T1000 (cell line): Measurements from ENCODE around the gene APEX2.
"Not testable (repeated sequence)": the region's sequence is repeated elsewhere in the genome, so short reads cannot be mapped to it uniquely, and the experiment has no call there.

Source experiments
- DNase-seq: peaks from one replicate; lab custom pipeline; 2025; ENCODE audit warnings: mixed read lengths; lab: John Stamatoyannopoulos, UW

APEX2 gene

DNA sequence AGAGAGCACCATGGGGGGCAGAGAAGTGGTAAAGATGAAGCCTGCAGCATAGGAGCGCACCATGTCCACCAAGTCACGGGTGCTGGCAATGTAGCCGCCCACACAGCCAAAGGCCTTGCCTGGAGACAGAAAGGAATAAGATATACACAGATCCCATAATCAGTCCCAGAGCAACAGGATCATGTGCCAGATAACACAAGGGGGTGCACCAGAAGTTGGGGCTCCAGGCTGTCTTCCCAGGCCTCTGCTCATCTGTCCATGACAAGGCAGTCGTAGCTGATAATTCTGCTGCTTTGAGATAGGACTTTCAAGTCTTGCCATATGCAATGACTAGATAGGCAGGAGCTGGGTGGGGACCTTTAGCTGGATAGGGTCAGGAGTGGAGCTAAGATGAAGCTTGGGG, 14.7 kb downstream of the APEX2 start:
- no peak for DNase-seq

DNA sequence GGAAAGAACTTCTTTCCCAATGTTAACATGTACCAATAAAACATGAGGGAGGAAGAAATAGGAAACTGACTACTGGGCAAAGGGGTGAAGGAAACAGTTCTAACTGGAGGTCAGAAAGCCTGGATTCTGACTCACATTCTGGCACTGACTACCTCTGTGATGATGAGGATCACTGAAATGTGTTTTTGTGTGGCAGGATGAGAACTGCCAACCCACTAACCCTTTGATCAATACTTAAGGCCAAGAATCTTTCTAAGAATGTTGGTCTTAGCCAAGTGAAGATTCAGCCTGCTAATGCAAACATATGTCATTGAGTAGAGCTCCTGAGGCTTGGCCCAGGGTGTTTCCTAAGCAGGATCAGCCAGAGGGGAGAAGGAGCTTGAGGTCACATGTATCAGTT, 26.0 kb downstream of the APEX2 start:
- no peak for DNase-seq

DNA sequence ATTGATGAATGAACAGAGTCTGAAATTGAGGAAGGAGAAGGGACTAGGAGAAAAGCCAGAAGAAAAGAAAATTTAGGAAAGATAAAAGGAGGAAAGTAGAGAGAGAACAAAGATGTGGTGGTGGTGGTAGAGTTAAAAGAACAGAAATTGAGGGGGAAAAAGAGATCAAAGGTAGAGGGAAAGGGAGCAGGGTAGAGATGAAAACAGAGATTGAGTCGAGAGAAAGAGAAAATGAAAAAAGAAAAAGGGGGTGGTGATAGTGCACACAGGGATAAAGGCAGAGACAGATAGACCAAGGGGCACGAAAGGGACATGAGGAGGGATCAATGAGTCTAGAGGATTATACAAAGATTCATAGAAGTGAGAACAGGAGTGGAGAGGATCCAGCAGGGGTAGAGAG, 26.7 kb downstream of the APEX2 start:
- no peak for DNase-seq

DNA sequence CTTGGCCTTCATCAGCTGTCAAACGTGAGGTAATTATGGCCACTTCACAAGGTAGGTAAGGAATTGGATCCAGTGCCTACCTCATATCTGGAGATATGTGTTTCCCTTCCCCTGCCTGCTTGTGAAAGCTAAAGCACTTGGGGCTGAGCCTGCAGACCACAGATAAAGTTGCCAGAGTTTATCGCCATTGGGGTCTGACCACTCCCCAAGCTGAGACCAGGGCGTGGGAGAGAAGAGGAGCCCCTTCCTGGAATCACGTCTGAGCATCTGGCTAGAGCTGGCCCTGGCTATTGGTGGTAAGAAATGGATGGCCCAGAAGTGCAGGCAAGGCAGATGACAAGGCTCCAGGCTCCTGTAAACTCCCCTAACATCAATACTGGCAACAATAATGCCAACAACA, 27.9 kb downstream of the APEX2 start:
- DNase-seq, result no peak

DNA sequence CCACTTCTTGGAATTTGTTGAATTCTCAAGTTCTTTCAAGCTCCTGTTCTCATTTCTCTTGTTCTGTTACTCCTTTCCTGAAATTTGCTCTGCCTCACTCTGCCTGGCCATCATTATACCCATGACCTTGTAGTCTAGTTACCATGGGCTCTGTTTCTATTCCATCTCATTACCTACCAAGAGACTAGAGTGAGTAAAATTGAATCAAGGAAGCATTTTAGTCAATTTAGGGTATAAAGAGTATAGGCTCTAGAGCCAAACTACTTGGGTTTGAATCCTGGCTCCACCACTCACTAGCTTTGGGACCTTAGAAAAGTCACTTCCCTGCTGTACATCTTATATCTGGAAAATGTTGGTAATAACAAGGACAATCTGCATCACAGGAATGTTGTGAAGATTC, 28.4 kb downstream of the APEX2 start:
- no peak for DNase-seq

DNA sequence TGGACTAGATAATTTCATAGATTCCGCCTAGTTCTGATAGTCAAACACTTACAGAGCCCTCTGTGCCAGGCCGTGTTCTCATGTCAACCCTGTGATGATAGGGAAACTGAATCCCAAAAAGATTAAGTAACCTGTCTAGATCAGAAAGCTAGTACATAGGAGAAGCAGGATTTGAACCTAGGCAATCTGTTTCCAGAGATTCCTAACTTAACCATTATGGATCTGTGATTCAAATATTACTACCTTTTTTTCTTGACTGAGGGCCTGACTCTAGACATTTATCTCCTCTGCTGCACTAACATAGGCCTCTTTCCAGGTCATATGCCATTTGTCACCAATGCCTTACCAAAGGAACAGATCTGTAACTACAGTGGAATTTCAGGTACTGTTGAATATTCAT, 29.1 kb downstream of the APEX2 start:
- no peak for DNase-seq

DNA sequence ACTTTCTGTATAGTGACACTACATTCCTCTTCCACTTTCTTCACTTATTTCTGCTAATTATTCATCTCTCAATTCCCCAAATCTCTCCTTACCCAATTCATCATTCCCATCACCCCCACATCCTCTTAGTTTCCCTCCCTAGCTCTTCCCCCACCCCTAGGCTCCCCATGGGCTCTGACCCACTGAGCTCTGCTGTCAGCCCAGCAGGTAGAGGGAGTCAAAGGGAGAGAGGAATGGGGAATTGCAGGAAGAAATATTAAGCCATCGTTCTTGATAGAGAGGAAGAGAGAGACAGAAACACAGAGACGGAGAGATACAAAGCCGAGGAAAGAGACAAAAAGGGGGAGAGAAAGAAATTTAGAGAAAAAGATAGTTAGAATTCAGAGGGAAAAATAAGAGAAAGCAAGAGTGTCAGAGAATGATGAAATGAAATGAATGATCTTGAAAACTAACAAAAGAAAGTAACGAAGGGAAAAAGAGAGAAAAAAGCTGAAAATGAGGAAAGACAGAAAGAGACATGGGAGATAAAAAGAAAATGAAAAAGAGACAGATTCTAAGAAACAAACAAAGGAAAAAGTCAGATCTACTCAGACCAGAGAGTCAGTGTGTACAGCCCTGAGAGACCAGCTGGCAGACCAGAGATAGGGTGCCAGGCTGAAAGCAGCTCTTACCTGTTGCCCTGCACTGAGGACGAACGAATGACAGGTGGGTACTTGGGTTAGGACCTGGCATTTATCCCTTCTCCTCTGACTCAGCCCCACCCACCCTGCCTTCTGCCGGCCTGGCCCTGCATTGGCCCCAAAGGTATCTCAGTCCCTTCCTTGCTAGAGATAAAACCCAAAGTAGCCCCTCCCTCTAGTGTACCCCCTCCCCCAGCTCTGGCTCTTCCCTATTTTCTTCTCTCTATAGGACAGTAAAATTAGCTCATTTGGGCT, 30.4 kb downstream of the APEX2 start, which contains the start of gene ALAS2:
TSS of gene ALAS2 (minus strand) at position 707 of the 935 bp plus-strand sequence. CDS start 4,977 bp downstream, outside the sequence.
- no peak for DNase-seq

DNA sequence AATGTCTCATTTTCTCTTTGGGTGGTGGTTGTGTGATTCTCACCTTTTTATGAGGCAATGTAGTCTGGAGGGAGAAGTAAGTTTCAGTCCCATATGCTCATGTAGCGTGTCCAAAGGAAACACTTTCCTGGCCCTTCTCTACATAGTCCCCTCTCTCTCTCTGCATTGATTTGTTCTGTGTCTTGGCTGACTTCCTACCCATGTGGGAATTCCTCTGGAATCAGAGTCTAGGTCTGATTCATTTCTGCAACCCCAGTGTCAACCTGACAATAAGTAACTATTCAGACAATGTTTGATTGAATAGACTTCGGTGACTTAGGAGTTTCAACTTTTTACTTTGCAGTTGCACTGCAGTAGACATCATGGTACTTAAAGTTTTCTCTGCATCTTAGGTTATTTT, 33.3 kb downstream of the APEX2 start:
- no peak for DNase-seq

DNA sequence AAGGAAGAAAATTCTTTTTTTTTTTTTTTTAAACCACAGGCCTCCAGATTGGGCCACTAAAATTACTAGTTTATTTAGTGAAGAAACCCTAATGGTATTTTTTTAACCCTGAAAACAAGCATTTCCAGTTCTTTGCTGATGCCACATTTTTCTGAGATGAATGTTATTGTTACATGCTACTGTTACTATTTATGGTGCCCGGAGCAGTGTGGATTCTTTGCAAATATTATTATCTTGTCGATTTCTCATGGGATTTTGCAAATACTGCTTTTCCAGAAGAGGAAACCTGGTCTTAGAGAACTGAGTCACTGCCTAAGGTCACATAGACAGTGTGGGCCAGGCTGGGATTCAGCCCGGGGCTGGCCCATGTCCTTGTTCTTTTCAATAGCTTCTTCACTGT, 39.3 kb downstream of the APEX2 start:
- no peak for DNase-seq

DNA sequence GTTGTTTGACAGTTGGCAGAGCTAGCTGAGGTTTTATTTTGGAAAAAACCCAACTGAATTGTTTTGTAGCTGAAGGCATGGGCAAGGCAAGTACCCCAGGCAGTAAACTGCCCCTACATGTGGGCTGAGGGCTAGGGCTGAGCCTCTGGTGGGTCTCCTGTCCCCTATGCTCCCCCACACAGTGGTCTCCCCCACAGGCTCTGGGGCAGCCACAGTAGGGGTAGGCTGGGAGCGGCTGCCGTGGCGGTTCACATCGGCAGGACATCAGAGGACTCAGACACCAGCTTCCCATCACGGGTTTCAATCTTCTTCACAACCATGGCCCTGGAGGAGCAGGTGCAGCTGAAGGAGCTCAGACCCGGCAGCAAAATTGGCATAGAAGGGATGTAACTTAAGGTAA, 41.4 kb downstream of the APEX2 start:
- DNase-seq, result no peak

DNA sequence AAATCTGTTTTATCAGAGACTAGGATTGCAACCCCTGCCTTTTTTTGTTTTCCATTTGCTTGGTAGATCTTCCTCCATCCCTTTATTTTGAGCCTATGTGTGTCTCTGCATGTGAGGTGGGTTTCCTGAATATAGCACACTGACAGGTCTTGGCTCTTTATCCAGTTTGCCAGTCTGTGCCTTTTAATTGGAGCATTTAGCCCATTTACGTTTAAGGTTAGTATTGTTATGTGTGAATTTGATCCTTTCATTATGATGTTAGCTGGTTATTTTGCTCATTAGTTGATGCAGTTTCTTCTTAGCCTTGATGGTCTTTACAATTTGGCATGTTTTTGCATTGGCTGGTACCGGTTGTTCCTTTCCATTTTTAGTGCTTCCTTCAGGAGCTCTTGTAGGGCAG, 50.4 kb downstream of the APEX2 start:
- not testable (repeated sequence) for DNase-seq

DNA sequence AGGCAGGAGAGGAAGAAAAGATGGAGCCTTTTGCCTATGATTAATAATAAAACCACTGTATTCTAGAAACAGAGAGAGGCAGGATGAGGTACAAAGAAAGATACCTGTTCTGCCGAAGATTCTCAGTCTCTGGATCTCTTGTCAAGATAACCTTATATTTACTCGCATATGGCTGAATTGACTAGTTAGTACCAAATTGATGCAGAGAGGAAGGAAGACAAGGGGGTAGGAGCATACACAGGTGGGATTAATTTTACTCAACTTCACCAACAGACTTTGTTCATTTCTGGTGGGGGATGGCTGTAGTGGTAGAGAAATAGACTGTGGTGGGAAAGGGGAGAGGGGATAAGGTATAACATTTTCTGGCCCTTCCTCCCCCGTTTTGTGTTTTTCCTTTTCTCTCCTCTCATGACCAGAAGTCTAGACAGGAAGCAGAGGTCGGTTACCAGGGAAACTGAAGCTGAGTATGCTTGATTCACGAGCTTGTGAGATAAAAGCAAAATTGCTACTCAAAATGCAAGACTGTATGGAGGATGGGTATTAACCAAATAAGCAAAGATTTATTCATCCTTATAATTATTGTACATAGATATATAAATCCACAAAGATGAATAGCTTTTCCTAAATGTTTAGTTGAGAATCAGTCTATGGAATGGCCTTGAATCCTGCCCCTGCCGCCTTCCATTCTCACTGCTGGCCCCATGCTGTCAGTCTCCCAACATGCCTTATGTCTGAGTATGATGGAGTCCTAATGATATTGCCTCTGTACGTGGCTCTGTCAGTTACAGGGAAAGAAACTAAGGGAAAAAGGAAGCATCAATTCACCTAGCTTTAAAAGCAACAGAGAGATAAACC, 56.9 kb downstream of the APEX2 start:
- DNase-seq, result no peak

DNA sequence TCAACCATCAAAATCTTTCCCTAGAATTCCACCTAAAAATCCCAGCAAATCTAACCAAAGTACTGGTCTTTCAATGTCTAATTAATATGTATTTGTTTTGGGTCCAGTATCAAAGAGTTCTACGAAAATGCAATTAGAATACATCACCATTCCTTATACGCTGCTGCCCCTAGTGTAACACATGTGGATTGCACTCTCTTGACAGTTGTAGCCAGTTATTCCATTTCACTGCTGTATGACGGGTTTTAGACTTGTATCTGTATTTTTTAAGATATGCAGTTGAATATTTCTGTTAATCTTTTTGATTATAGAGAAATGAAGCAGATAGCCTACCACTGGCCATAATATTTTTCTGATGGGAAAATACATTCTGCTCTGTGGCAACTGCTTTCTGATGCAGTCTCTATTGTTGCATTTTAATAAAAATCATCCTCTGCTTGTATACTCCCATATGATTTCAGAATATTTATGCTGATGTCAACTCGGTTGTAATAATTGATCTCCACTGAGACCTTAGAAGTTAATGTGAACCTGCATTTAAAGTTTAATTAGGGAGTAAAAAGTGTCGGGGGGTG, 57.6 kb downstream of the APEX2 start:
- peak; percentile 2 for DNase-seq
